ENCODE data around the gene TSHZ1. TPM values are rescaled to one million over a fixed set of nuclear protein-coding genes. Genes with fewer than 3 reads are reported as not detected.

TSHZ1 gene
- total RNA-seq, 1 experiment from 2014 or later: 5.7 TPM

GRCh38 chr18:75253784-75254183 lies 43.2 kb downstream of the TSHZ1 start:
- H3K27me3 ChIP-seq (ENCODE audit: low read length): no peaks in the 10 kb centered on the region
- no peak overlapping the region for H2AFZ ChIP-seq (ENCODE audit: low read length)
- no peaks in the 10 kb centered on the region for H3K9me3 ChIP-seq (ENCODE audit: low read length)
- H3K4me1 ChIP-seq (ENCODE audit: low read length): no peaks in the 10 kb centered on the region
- H3K27ac ChIP-seq (ENCODE audit: low read length): no peak overlapping the region
- no peaks in the 10 kb centered on the region for H3K79me2 ChIP-seq (ENCODE audit: low read length)
- H4K20me1 ChIP-seq (ENCODE audit: insufficient read depth, low read depth, low read length): peaks cover 21% of the 10 kb centered on the region
- DNase-seq: no peak
- H3K9ac ChIP-seq (ENCODE audit: low read length): no peak overlapping the region
- H3K4me3 ChIP-seq (ENCODE audit: low read length): no peak overlapping the region
- no peaks in the 10 kb centered on the region for H3K9me2 ChIP-seq (replicated peaks; ENCODE audit: insufficient read depth, low read length)
- no peak overlapping the region for H3K4me2 ChIP-seq (ENCODE audit: low read depth, low read length, poor library complexity, severe bottlenecking)
- H3K36me3 ChIP-seq (ENCODE audit: insufficient read depth, low read length): no peaks in the 10 kb centered on the region

DNA sequence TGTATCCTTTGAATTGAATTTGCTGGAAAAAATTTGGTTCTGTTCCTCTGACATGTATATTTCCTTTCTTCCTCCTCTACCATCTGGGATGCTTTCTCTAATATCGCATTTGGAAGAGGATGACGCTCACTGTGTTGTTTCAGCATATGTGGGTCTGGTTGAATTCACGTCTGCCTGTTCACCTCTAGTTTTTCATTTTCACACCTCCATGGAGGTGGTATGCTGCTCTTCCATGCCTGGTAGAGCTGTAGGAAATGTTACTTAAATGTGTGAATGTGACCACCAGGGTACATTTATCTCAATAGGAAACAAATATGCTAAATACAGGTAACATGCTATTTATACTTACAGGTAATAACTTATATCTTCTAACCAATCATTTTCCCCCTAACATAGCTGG lies 44.5 kb downstream of the TSHZ1 start:
- Histone ChIP-seq H3K9me3 (ENCODE audit: low read length) (no peaks in the 10 kb centered on the region), H3K9ac (ENCODE audit: low read length) (no peak overlapping the region), H3K9me2 (replicated peaks; ENCODE audit: insufficient read depth, low read length) (no peaks in the 10 kb centered on the region), H3K27ac (ENCODE audit: low read length) (no peak overlapping the region), H3K36me3 (ENCODE audit: insufficient read depth, low read length) (no peaks in the 10 kb centered on the region), H3K4me3 (ENCODE audit: low read length) (no peak overlapping the region), H3K27me3 (ENCODE audit: low read length) (no peaks in the 10 kb centered on the region), H3K79me2 (ENCODE audit: low read length) (no peaks in the 10 kb centered on the region), H4K20me1 (ENCODE audit: insufficient read depth, low read depth, low read length) (peaks cover 32% of the 10 kb centered on the region), H3K4me2 (ENCODE audit: low read depth, low read length, poor library complexity, severe bottlenecking) (no peak overlapping the region), H2AFZ (ENCODE audit: low read length) (no peak overlapping the region), H3K4me1 (ENCODE audit: low read length) (no peaks in the 10 kb centered on the region)
- no peak for DNase-seq

GRCh38 chr18:75256376-75256775 lies 45.8 kb downstream of the TSHZ1 start:
- Histone ChIP-seq H3K36me3 (ENCODE audit: insufficient read depth, low read length) (no peaks in the 10 kb centered on the region), H3K9ac (ENCODE audit: low read length) (no peak overlapping the region), H3K4me2 (ENCODE audit: low read depth, low read length, poor library complexity, severe bottlenecking) (no peak overlapping the region), H3K9me2 (replicated peaks; ENCODE audit: insufficient read depth, low read length) (no peaks in the 10 kb centered on the region), H3K9me3 (ENCODE audit: low read length) (no peaks in the 10 kb centered on the region), H3K27ac (ENCODE audit: low read length) (no peak overlapping the region), H4K20me1 (ENCODE audit: insufficient read depth, low read depth, low read length) (peaks cover 45% of the 10 kb centered on the region), H3K4me1 (ENCODE audit: low read length) (peaks cover 3% of the 10 kb centered on the region), H3K27me3 (ENCODE audit: low read length) (no peaks in the 10 kb centered on the region), H2AFZ (ENCODE audit: low read length) (no peak overlapping the region), H3K79me2 (ENCODE audit: low read length) (no peaks in the 10 kb centered on the region), H3K4me3 (ENCODE audit: low read length) (no peak overlapping the region)
- DNase-seq: no peak

DNA sequence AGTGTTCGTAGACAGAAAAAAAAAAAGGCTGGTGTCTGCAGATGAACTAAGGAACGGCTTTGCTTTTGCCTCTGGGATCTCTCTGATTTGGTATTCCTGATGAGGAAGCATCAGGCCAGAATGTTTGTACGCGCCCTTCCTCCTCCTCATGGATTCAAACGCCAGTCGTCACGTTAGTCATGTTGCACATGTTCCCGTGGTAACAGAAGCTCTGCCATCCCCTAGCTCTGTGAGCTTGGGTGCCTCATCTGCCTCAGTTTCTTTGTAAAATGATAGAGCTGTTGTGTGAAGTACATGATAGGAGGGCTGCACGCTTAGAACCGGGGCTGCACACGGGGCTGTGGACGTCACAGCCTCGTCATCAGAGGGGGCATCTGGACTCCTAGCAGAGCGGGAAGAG lies 47.0 kb downstream of the TSHZ1 start:
- Histone ChIP-seq H3K27me3 (ENCODE audit: low read length) (no peaks in the 10 kb centered on the region), H3K4me1 (ENCODE audit: low read length) (peaks cover 11% of the 10 kb centered on the region), H3K79me2 (ENCODE audit: low read length) (no peaks in the 10 kb centered on the region), H3K27ac (ENCODE audit: low read length) (no peak overlapping the region), H2AFZ (ENCODE audit: low read length) (no peak overlapping the region), H4K20me1 (ENCODE audit: insufficient read depth, low read depth, low read length) (peaks cover 51% of the 10 kb centered on the region), H3K9me3 (ENCODE audit: low read length) (no peaks in the 10 kb centered on the region), H3K36me3 (ENCODE audit: insufficient read depth, low read length) (no peaks in the 10 kb centered on the region), H3K9ac (ENCODE audit: low read length) (no peak overlapping the region), H3K4me3 (ENCODE audit: low read length) (no peak overlapping the region), H3K4me2 (ENCODE audit: low read depth, low read length, poor library complexity, severe bottlenecking) (no peak overlapping the region), H3K9me2 (replicated peaks; ENCODE audit: insufficient read depth, low read length) (no peaks in the 10 kb centered on the region)
- DNase-seq: peak; percentile 36

- no peak overlapping the region for H2AFZ ChIP-seq (ENCODE audit: low read length)
- no peaks in the 10 kb centered on the region for H3K9me2 ChIP-seq (replicated peaks; ENCODE audit: insufficient read depth, low read length)
- DNase-seq: peak; percentile 73
- no peaks in the 10 kb centered on the region for H3K9me3 ChIP-seq (ENCODE audit: low read length)
- H4K20me1 ChIP-seq (ENCODE audit: insufficient read depth, low read depth, low read length): peaks cover 64% of the 10 kb centered on the region
- H3K27ac ChIP-seq (ENCODE audit: low read length): no peak overlapping the region
- H3K9ac ChIP-seq (ENCODE audit: low read length): no peak overlapping the region
- H3K4me3 ChIP-seq (ENCODE audit: low read length): no peak overlapping the region
- H3K27me3 ChIP-seq (ENCODE audit: low read length): no peaks in the 10 kb centered on the region
- H3K4me2 ChIP-seq (ENCODE audit: low read depth, low read length, poor library complexity, severe bottlenecking): no peak overlapping the region
- H3K36me3 ChIP-seq (ENCODE audit: insufficient read depth, low read length): no peaks in the 10 kb centered on the region
- H3K79me2 ChIP-seq (ENCODE audit: low read length): no peaks in the 10 kb centered on the region
- peaks cover 11% of the 10 kb centered on the region for H3K4me1 ChIP-seq (ENCODE audit: low read length)
Observed at GRCh38 chr18:75261430-75262223, 51.0 kb downstream of the TSHZ1 start.

DNA sequence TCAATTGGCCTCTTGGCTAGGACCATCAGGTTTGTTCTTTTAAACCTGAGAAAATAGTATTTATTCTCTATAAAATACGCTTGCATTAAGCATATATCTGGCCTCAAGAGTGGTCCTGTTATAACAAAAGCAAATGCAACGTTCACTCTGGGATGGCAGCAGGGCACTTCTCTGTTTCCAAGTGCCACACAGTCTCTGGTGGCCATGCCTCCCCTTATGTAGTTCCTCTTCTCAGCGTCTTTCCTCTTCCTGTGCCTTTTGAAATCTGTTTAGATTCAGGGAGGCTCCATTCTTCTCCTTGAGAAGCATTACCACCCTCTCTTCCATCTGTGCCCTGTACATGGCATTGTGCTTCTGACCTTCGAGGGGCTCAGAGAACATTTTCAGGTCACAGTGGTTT lies 51.9 kb downstream of the TSHZ1 start:
- Histone ChIP-seq H3K4me3 (ENCODE audit: low read length) (no peak overlapping the region), H3K9me3 (ENCODE audit: low read length) (no peaks in the 10 kb centered on the region), H3K79me2 (ENCODE audit: low read length) (no peaks in the 10 kb centered on the region), H3K36me3 (ENCODE audit: insufficient read depth, low read length) (no peaks in the 10 kb centered on the region), H4K20me1 (ENCODE audit: insufficient read depth, low read depth, low read length) (peaks cover 67% of the 10 kb centered on the region), H3K4me1 (ENCODE audit: low read length) (peaks cover 11% of the 10 kb centered on the region), H3K9ac (ENCODE audit: low read length) (no peak overlapping the region), H3K4me2 (ENCODE audit: low read depth, low read length, poor library complexity, severe bottlenecking) (no peak overlapping the region), H3K9me2 (replicated peaks; ENCODE audit: insufficient read depth, low read length) (no peaks in the 10 kb centered on the region), H2AFZ (ENCODE audit: low read length) (no peak overlapping the region), H3K27ac (ENCODE audit: low read length) (no peak overlapping the region), H3K27me3 (ENCODE audit: low read length) (no peaks in the 10 kb centered on the region)
- DNase-seq: peak; percentile 33

- no peak for DNase-seq
- no peak overlapping the region for H3K9ac ChIP-seq (ENCODE audit: low read length)
- H2AFZ ChIP-seq (ENCODE audit: low read length): no peak overlapping the region
- no peaks in the 10 kb centered on the region for H3K9me3 ChIP-seq (ENCODE audit: low read length)
- H3K4me2 ChIP-seq (ENCODE audit: low read depth, low read length, poor library complexity, severe bottlenecking): no peak overlapping the region
- peaks cover 11% of the 10 kb centered on the region for H3K4me1 ChIP-seq (ENCODE audit: low read length)
- H3K27ac ChIP-seq (ENCODE audit: low read length): no peak overlapping the region
- no peaks in the 10 kb centered on the region for H3K36me3 ChIP-seq (ENCODE audit: insufficient read depth, low read length)
- no peaks in the 10 kb centered on the region for H3K9me2 ChIP-seq (replicated peaks; ENCODE audit: insufficient read depth, low read length)
- H3K27me3 ChIP-seq (ENCODE audit: low read length): no peaks in the 10 kb centered on the region
- no peak overlapping the region for H3K4me3 ChIP-seq (ENCODE audit: low read length)
- H3K79me2 ChIP-seq (ENCODE audit: low read length): no peaks in the 10 kb centered on the region
- H4K20me1 ChIP-seq (ENCODE audit: insufficient read depth, low read depth, low read length): peaks cover 60% of the 10 kb centered on the region
Observed at GRCh38 chr18:75264195-75264594, 53.6 kb downstream of the TSHZ1 start.

DNA sequence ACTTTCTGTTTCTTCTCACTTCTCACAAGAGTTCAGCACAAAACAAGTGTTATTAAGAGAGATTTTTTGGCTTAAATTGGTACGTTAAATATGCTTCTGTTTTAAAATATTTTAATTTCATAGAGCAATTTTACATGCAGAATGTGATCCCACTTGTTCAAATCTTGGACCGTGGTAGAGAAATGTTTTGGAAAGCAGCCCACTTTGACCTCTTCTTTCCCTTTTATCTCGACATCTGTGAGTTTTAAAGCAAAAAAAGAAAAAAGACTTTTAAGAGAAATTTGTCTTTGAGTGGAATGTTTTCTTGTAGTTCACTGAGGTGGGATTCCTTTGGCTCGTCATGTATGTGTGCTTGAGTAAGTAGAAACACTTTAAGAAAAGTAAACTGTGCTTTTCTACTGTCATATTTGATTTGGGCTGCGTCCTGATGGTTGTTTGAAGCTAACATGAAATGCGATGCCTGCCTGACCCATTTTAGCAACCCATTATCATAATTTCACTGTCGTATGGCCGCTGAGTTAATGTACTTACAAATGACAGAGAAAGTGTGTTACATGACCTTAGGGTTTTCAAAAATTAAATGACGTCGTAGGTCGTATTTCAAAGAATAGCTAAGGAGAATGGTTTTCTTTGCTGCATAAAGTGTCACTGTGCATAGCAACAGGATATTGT lies 54.5 kb downstream of the TSHZ1 start:
- Histone ChIP-seq H4K20me1 (ENCODE audit: insufficient read depth, low read depth, low read length) (peaks cover 54% of the 10 kb centered on the region), H3K9me3 (ENCODE audit: low read length) (no peaks in the 10 kb centered on the region), H3K27me3 (ENCODE audit: low read length) (no peaks in the 10 kb centered on the region), H3K4me1 (ENCODE audit: low read length) (peaks cover 11% of the 10 kb centered on the region), H3K4me2 (ENCODE audit: low read depth, low read length, poor library complexity, severe bottlenecking) (no peak overlapping the region), H3K36me3 (ENCODE audit: insufficient read depth, low read length) (no peaks in the 10 kb centered on the region), H3K79me2 (ENCODE audit: low read length) (no peaks in the 10 kb centered on the region), H2AFZ (ENCODE audit: low read length) (no peak overlapping the region), H3K9ac (ENCODE audit: low read length) (no peak overlapping the region), H3K9me2 (replicated peaks; ENCODE audit: insufficient read depth, low read length) (no peaks in the 10 kb centered on the region), H3K27ac (ENCODE audit: low read length) (no peak overlapping the region), H3K4me3 (ENCODE audit: low read length) (no peak overlapping the region)
- no peak for DNase-seq

All from Karpas-422 (cell line).